ENCODE results near the gene ANKRD44. TPM values are rescaled to one million over a fixed set of nuclear protein-coding genes. Genes with fewer than 3 reads are reported as not detected.
"Not testable (repeated sequence)": the region's sequence is repeated elsewhere in the genome, so short reads cannot be mapped to it uniquely, and the experiment has no call there.

ANKRD44 gene
- total RNA-seq, 1 experiment from 2014 or later = 7.8 TPM

GRCh38 chr2:197292619-197293018 lies 18.0 kb downstream of the ANKRD44 start:
- POLR2A ChIA-PET = no interaction called here

GRCh38 chr2:197287596-197287932 lies 23.0 kb downstream of the ANKRD44 start:
- H3K36me3 ChIP-seq (ENCODE audit: control insufficient read depth, insufficient read depth, low read length); H3K9me3 ChIP-seq (ENCODE audit: control insufficient read depth, insufficient read depth, low read depth, low read length); BruUV-seq (replicated peaks); POLR2A ChIA-PET; DNase-seq (ENCODE audit: low read depth, low spot score); intact Hi-C loops (cut with micrococcal nuclease; ENCODE audit: unreplicated experiment); H3K27me3 ChIP-seq (ENCODE audit: control insufficient read depth, insufficient read depth, low read length); in situ Hi-C loops (cut with HindIII; ENCODE audit: low pct_unique_long_range_greater_than_20kb, low sequenced_read_pairs): not testable (repeated sequence)
- CTCF ChIA-PET = interaction anchor here (0.7 kb wide), 1 partner anchor 56 kb away, joined by 8 read pairs; no protein-coding TSS in a partner anchor
- peak; percentile 42 for ATAC-seq
- peaks cover 22% of the 10 kb centered on the region for H3K4me1 ChIP-seq (ENCODE audit: control insufficient read depth, insufficient read depth, low read length)
- peak overlapping the region in 1 of 2 experiments; percentile 36; a peak in 3 of 4 replicates for H3K4me3 ChIP-seq (ENCODE audit: low read depth in 2 of 2, low read length in 2 of 2)
- H3K27ac ChIP-seq (ENCODE audit: low read length) = peak overlapping the region; percentile 64

More at GRCh38 chr2:197292619-197293018, 18.0 kb downstream of the ANKRD44 start:
- no TSS peak for BruUV-seq (replicated peaks)
- peaks cover 18% of the 10 kb centered on the region for H3K4me1 ChIP-seq (ENCODE audit: control insufficient read depth, insufficient read depth, low read length)
- H3K36me3 ChIP-seq (ENCODE audit: control insufficient read depth, insufficient read depth, low read length) = no peaks in the 10 kb centered on the region
- peak overlapping the region; percentile 3; the same call in 1 of the 2 replicates for H3K27ac ChIP-seq (ENCODE audit: low read length)
- ATAC-seq (no peak), DNase-seq (ENCODE audit: low read depth, low spot score) (no peak)
- CTCF ChIA-PET = no interaction called here
- H3K4me3 ChIP-seq (ENCODE audit: low read depth in 2 of 2, low read length in 2 of 2) = no peak overlapping the region
- in situ Hi-C loops (cut with HindIII; ENCODE audit: low pct_unique_long_range_greater_than_20kb, low sequenced_read_pairs) = no loop called here
- intact Hi-C loops (cut with micrococcal nuclease; ENCODE audit: unreplicated experiment) = no loop called here
- H3K9me3 ChIP-seq (ENCODE audit: control insufficient read depth, insufficient read depth, low read depth, low read length) = no peaks in the 10 kb centered on the region
- H3K27me3 ChIP-seq (ENCODE audit: control insufficient read depth, insufficient read depth, low read length) = no peaks in the 10 kb centered on the region
- no peak for TF ChIP-seq TCF7L2 (IDR thresholded peaks at IDR 0.05; ENCODE audit: low read depth, low read length)
- no peak for TF ChIP-seq CTCF (IDR thresholded peaks at IDR 0.05)
- no peak for TF ChIP-seq REST (IDR thresholded peaks at IDR 0.05; ENCODE audit: insufficient read depth in 1 of 2, low read depth in 2 of 2, low read length in 1 of 2)
- no peak for TF ChIP-seq POLR2AphosphoS5 (IDR thresholded peaks at IDR 0.05; ENCODE audit: low read depth, low read length)
- TF ChIP-seq SIN3A (IDR thresholded peaks at IDR 0.05; ENCODE audit: borderline replicate concordance, insufficient read depth, low read depth, low read length) = no peak

GRCh38 chr2:197286805-197287595 lies 23.6 kb downstream of the ANKRD44 start:
- TSS peak; percentile 82 for BruUV-seq (replicated peaks)
- H3K36me3 ChIP-seq (ENCODE audit: control insufficient read depth, insufficient read depth, low read length) = no peaks in the 10 kb centered on the region
- H3K27me3 ChIP-seq (ENCODE audit: control insufficient read depth, insufficient read depth, low read length) = no peaks in the 10 kb centered on the region
- peaks cover 22% of the 10 kb centered on the region for H3K4me1 ChIP-seq (ENCODE audit: control insufficient read depth, insufficient read depth, low read length)
- peak overlapping the region in 1 of 2 experiments; percentile 36; a peak in 3 of 4 replicates for H3K4me3 ChIP-seq (ENCODE audit: low read depth in 2 of 2, low read length in 2 of 2)
- ChIA-PET CTCF (no interaction called here), POLR2A (no interaction called here)
- H3K9me3 ChIP-seq (ENCODE audit: control insufficient read depth, insufficient read depth, low read depth, low read length) = no peaks in the 10 kb centered on the region
- DNase-seq (ENCODE audit: low read depth, low spot score) (peak; percentile 90), ATAC-seq (peak; percentile 100)
- peak overlapping the region; percentile 64 for H3K27ac ChIP-seq (ENCODE audit: low read length)
- in situ Hi-C loops (cut with HindIII; ENCODE audit: low pct_unique_long_range_greater_than_20kb, low sequenced_read_pairs) = no loop called here
- peak; percentile 50; the same call in 1 of the 2 replicates for TF ChIP-seq POLR2AphosphoS5 (IDR thresholded peaks at IDR 0.05; ENCODE audit: low read depth, low read length)
- no peak for TF ChIP-seq CTCF (IDR thresholded peaks at IDR 0.05)
- intact Hi-C loops (cut with micrococcal nuclease; ENCODE audit: unreplicated experiment) = no loop called here
